GM12875 (cell line): ENCODE data around the gene MEGF11.

Source experiments
- H3K4me3 ChIP-seq: one replicate; pipeline ENCODE4 v1.5.1; 2011; ENCODE audit warnings: low read depth, low read length, control low read depth
- CTCF ChIP-seq: IDR thresholded peaks from 2 replicates; pipeline ENCODE4 v1.5.1; 2011; ENCODE audit warnings: low read depth, mild to moderate bottlenecking, control low read depth, inconsistent platforms, low read length, moderate library complexity, borderline replicate concordance; ENCODE audit not compliant: insufficient read depth

The MEGF11 gene

GRCh38 chr15:66019826-66020398, 233.6 kb downstream of the MEGF11 start:
- no peak for TF ChIP-seq CTCF
- no peak overlapping the region for H3K4me3 ChIP-seq

- TF ChIP-seq CTCF = no peak
- H3K4me3 ChIP-seq = no peak overlapping the region
Observed at GRCh38 chr15:66019368-66019767, 234.2 kb downstream of the MEGF11 start.

GRCh38 chr15:66018488-66018797, 235.1 kb downstream of the MEGF11 start:
- TF ChIP-seq CTCF = no peak
- no peak overlapping the region for H3K4me3 ChIP-seq

GRCh38 chr15:66017792-66018487, 235.6 kb downstream of the MEGF11 start:
- no peak overlapping the region for H3K4me3 ChIP-seq
- TF ChIP-seq CTCF = no peak

GRCh38 chr15:66017000-66017399, 236.6 kb downstream of the MEGF11 start:
- H3K4me3 ChIP-seq = no peak overlapping the region
- no peak for TF ChIP-seq CTCF

- TF ChIP-seq CTCF = no peak
- no peak overlapping the region for H3K4me3 ChIP-seq
Observed at GRCh38 chr15:66016199-66016598, 237.4 kb downstream of the MEGF11 start.

- H3K4me3 ChIP-seq = no peak overlapping the region
- no peak for TF ChIP-seq CTCF
Observed at GRCh38 chr15:66014635-66015182, 238.8 kb downstream of the MEGF11 start.
